Gastrocnemius medialis (tissue), 4 donors: ENCODE results near the gene ASIC1.

ENCODE experiments used
- POLR2A ChIP-seq, 2 donors: fragments of 450-650 bp; IDR thresholded peaks; one replicate each; pipeline ENCODE4 v1.6.1; 2017; ENCODE audit warnings: antibody characterized with exemption in 2 of 2, mild to moderate bottlenecking in 2 of 2, moderate library complexity in 2 of 2
- TF ChIP-seq, protein P1 (sequence below), 5 experiments: fragments of 450-650 bp in 3 of 5; fragments of 200-600 bp in 2 of 5; sonication (generic) in 2 of 5; IDR thresholded peaks in 4 of 5; conservative IDR thresholded peaks in 1 of 5; 1 replicate in 4 of 5; 2 replicates in 1 of 5; pipeline ENCODE4 v1.5.1; 2016 to 2019; ENCODE audit warnings: antibody characterized with exemption in 5 of 5, mild to moderate bottlenecking in 3 of 5, moderate library complexity in 3 of 5

DNA sequence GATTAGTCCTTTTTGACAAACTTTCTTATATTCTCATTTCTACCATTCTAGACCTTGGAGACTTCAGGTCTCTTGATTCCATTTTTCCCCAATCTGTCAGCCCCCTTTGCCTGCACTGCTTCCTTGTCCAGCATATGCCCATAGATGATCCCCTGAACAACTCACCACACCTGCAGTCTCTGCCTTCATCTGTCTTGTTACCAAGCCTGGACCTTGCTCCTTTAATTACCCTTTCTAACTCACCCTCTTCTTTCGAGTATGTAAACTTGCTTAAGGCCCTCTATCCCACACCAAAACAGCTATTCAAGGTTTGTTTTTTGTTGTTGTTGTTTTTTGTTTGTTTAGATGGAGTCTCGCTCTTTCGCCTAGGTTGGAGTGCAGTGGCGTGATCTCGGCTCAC is 64.2 kb downstream of the ASIC1 start:
- TF ChIP-seq, protein P1, sequence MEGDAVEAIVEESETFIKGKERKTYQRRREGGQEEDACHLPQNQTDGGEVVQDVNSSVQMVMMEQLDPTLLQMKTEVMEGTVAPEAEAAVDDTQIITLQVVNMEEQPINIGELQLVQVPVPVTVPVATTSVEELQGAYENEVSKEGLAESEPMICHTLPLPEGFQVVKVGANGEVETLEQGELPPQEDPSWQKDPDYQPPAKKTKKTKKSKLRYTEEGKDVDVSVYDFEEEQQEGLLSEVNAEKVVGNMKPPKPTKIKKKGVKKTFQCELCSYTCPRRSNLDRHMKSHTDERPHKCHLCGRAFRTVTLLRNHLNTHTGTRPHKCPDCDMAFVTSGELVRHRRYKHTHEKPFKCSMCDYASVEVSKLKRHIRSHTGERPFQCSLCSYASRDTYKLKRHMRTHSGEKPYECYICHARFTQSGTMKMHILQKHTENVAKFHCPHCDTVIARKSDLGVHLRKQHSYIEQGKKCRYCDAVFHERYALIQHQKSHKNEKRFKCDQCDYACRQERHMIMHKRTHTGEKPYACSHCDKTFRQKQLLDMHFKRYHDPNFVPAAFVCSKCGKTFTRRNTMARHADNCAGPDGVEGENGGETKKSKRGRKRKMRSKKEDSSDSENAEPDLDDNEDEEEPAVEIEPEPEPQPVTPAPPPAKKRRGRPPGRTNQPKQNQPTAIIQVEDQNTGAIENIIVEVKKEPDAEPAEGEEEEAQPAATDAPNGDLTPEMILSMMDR (IDR thresholded peaks at IDR 0.05 in 4 of 5, conservative IDR thresholded peaks at IDR 0.05 in 1 of 5) = no peak
- no peak for TF ChIP-seq POLR2A (IDR thresholded peaks at IDR 0.05)
